Activated CD8-positive, alpha-beta memory T cell treated with anti-CD3 and anti-CD28 coated beads for 1 hour (primary cell): ENCODE data around the gene FEN1.
A peak's percentile ranks its signal among the peaks of the same experiment; 100 is the strongest.

Source experiments
- DNase-seq, 2 donors: peaks; one replicate each; pipeline ENCODE4 v3.0.0-alpha.2; 2020; ENCODE audit warnings: low read depth in 1 of 2; ENCODE audit errors: extremely low read depth in 1 of 2

The FEN1 gene, protein sequence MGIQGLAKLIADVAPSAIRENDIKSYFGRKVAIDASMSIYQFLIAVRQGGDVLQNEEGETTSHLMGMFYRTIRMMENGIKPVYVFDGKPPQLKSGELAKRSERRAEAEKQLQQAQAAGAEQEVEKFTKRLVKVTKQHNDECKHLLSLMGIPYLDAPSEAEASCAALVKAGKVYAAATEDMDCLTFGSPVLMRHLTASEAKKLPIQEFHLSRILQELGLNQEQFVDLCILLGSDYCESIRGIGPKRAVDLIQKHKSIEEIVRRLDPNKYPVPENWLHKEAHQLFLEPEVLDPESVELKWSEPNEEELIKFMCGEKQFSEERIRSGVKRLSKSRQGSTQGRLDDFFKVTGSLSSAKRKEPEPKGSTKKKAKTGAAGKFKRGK

DNA sequence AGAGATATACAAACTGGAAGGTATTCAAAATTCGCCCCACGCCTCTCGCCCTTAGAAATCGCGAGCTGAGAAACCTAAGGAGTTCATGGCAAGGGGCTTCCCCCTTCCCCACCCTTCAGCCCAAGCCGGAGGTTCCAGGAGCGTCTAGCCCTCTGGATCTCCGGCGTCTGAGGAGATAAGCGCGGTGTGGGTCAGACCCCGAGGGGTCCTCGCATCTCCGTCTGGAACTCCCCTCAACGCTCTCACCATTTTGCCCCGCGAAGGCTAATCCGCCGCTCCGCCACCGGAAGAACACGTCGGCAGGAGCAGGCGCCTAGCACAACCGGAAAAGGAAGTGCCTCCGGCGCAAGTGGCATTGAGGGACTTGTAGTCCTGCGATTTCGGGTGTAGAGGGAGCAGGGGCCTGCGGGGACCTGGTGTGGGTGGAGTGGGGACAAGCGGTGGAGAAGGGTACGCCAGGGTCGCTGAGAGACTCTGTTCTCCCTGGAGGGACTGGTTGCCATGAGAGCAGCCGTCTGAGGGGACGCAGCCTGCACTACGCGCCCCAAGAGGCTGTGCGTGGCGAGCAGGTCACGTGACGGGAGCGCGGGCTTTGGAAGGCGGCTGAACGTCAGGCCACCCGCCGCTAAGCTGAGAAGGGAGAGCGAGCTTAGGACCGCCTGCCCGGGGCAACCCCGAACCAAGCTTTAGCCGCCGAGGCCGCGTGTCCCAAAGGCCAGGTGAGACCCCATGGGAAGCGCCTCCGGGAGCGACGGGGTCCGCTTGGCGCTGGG is at the start of gene FEN1, which contains the start of gene TMEM258:
FEN1 (plus strand) TSS at position 602 of the 773 bp plus-strand sequence. CDS start 2,451 bp downstream, outside the sequence.
TMEM258 (minus strand) TSS at position 290 of the 773 bp plus-strand sequence; CDS start at position 249, 41 bp downstream.
- peak; percentile 59 to 80 for DNase-seq

DNA sequence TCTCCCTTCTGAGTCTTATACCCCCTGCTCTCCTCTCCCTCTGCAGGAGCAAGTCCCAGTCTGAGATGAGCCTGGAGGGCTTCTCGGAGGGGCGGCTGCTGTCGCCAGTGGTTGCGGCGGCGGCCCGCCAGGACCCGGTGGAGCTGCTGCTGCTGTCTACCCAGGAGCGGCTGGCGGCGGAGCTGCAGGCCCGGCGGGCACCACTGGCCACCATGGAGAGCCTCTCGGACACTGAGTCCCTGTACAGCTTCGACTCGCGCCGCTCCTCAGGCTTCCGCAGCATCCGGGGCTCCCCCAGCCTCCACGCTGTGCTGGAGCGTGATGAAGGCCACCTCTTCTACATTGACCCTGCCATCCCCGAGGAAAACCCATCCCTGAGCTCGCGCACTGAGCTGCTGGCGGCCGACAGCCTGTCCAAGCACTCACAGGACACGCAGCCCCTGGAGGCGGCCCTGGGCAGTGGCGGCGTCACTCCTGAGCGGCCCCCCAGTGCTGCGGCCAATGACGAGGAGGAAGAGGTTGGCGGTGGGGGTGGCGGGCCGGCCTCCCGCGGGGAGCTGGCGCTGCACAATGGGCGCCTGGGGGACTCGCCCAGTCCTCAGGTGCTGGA is 49.1 kb upstream of the FEN1 start:
- DNase-seq = no peak

DNA sequence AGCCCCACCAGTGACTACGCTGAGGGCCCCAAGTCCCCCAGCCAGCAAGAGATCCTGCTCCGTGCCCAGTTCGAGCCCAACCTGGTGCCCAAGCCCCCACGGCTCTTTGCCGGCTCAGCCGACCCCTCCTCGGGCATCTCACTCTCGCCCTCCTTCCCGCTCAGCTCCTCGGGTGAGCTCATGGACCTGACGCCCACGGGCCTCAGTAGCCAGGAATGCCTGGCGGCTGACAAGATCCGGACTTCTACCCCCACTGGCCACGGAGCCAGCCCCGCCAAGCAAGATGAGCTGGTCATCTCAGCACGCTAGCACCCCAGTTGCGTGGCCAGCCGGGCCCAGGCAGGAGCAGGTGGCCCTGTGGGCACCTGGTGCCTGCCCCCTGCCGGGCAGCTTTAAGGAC is 48.5 kb upstream of the FEN1 start:
- DNase-seq = no peak

DNA sequence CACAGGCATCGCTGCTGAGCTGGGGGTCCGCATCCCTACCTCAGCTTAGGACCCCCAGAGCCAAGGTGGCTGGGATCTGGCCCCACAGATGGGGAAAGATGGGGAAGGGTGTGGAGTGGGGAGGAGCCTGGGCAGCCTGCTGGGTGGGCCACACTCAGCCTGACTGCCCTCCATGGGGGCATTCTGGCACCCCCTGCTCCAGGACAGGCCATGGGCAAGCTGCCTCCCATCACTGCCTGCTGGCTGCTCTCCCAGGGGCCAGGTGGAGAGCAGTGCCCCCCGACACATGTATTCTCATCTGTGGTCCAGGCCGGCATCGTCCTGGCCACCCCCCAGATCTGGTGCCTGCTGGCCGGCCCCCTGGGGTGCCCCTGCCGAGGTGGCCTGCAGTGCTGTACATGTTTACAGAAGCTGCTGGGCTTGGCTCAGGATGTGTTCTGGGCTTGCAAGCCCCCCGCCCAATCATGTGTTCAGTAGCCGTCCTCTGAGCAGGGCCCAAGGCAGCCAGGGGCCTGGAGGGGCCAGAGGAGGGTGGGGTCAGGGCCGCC is 48.0 kb upstream of the FEN1 start:
- DNase-seq = no peak

DNA sequence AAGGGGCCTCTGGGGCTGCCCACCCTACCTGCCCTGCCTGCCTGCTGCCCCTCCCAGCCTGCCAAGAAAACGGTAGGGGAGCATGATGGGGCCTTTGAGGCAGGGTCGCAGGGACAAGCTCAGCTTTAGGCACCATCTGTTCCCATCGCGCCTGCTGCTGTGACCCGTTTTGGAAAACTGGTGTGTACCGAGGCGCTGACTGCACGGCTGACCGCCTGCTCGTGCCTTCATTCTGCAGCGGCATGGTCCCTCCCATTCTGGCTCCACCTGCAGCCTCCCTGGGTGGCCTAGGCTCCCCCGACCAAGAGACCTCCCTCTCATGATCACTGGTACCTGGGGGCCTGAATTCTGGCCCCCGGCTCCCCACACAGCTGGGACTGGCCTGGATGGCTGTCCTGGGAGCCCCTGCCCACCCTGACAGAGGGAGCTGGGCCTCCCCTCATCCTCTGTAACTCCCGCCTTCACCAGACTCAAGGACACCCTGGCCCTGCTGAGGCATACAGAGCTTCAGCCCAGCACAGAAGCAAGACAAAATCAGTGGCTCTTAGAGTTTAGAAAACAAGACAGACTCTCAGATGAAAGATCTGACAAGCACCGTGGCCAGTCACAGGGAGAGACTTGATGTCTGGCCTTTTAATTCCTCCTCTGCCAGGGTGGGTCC is 46.8 kb upstream of the FEN1 start:
- DNase-seq = no peak

DNA sequence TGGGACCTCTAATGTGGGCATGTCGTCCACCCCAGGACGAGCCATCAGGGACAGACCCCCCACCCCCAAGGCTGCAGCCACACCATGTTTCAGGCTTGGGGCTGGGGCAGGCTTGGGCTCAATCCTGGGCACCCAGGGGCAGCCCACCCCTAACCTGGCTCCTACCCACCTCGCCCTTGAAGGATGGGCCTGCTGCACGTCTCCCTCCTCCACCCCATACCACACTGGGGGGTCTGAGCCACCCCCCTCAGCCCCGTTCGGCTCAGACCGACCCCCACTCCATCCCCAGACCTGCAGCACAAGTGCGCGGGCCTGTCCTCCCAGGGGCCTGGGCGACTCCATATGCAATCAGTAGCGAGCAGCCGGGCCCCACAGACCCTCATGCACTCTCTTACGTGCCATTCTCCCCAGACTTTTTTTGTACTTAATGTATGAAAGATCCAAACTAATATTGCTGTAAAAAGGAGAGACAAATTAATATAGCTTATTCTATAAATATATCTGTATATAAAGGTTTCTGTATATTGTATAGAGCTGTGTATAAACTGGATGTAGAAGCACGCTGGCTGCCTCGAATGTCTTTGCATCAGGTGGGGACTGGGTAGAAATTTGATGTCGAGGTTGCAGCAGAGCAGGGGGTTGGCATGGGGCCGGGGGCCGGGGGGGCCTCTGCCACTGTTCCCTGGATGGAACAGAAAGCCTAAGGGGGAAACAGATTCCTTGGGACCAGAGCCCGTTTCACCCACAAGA is 46.1 kb upstream of the FEN1 start:
- no peak for DNase-seq

DNA sequence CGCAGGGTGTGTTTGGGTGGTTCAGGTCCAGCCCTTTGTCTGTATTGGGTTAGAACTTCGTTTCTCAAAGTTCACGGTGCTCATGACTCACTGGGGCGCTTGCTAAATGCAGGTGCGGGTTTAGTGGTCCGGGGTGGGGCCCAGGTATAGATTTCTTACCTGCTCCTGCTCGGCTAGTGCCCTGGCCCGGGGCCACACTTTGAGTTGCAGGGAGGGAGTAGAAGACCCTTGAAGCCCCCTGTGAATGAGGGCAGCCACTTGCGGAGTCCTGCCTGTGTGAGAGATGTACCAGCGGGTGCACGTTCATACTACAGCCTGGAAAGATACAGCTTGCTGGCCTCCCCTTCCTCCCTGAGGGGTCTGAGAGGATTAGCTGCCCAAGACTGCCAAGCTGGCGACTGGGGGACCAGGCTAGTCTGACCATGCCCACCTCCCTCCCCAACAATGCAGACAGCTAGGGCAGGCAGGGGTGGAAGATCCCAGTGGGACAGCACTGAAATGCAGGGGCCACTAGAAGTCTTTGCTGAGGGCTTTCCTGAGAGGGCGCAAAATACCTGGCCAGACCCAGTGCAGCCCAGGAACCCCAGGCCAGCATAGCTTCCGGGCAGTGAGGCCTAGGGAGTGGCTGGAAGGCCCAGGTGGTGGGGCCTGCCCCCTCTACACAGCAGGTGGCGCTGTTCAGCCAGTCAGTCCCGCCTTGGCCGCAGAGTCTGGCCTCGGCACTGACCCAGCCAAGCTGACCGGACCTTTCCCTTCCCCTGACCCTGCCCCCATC is 45.3 kb upstream of the FEN1 start:
- peak in 1 of 2 donors; percentile 14 for DNase-seq

DNA sequence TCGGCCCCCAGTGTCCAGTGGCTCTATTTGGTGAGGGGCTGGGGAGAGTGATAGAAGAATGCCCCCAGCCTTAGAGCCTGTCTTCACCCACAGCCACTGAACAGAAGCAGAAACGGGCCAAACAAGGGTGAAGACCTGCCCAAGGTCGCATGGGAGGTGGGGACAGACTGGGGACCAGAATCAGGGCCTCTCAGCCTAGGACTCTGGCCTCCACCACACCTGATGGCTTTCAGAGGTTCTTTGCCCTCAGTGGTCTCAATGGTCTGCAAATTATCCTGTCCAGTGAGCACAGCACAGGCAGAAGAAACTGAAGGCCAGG is 44.8 kb upstream of the FEN1 start:
- no peak for DNase-seq

DNA sequence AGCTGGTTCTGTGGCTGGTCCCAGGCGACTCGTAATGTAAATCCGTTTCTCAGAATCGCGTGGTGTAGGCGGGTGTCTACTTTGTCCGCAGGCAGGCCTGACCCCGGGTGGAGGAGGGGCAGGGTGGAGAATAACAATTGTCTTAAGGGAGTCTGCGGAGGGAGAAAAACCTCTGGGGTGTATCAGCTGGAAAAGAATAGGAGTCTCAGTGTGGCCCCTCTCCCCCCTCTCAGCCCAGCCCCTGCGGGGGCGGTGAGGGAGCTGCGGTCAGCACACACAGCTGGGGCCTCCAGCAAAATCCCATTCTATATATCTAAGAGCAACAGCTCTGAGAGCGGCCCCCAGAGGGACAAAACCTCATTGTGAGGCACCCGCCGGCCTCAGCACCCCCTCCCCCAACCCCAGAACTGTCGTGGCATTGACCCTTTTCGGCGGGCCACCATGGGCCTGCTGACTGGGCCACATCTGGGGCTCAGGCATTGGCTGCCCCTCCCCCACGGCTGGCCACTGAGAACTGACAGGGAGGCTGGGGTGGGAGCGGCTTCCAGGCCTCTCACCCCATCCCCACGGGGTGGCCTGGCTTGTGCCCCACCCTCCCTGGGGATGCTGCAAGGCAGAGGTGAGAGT is 43.0 kb upstream of the FEN1 start:
- DNase-seq = no peak

DNA sequence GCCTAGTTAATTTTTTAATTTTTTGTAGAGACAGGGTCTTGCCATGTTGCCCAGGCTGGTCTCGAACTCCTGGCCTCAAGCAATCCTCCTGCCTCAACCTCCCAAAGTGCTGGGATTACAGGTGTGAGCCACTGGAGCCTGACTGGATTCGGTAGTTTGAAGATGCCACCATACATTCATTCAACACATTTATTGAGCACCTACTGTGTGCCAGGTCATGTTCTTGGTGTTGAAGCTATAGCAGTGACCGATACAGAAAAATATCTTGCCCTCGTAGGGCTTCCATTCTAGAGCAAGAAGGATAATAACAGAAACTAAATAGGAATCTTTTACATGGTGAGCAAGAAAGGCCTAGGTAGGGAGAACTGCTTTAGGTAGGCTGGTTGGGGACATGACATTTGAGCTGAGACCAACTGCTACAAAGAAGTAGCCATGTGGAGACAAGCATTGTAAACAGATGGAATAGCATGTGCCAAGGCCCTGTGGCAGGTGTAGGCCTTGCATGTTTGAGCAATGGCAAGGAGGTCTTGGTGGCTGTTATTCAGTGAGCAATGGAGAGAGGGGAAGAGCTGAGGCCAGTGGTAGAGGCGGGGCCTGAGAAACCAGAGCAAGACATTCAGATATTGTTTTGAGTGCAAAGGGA is 42.0 kb upstream of the FEN1 start:
- DNase-seq = no peak

DNA sequence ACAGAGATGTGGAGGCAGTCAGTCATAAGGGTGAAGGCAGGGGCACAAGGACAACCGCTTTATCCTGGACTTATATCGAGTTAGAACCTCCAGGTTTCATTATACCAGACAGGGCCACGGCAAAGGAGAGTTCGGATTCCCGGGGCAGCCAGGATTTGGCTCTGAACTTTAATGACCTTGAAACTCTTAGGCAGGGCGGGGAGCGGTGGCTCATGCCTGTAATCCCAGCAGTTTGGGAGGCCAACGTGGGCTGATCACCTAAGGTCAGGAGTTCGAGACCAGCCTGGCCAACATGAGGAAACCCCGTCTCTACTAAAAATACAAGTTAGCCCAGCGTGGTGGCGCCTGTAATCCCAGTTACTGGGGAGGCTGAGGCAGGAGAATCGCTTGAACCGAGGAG is 41.3 kb upstream of the FEN1 start:
- no peak for DNase-seq

DNA sequence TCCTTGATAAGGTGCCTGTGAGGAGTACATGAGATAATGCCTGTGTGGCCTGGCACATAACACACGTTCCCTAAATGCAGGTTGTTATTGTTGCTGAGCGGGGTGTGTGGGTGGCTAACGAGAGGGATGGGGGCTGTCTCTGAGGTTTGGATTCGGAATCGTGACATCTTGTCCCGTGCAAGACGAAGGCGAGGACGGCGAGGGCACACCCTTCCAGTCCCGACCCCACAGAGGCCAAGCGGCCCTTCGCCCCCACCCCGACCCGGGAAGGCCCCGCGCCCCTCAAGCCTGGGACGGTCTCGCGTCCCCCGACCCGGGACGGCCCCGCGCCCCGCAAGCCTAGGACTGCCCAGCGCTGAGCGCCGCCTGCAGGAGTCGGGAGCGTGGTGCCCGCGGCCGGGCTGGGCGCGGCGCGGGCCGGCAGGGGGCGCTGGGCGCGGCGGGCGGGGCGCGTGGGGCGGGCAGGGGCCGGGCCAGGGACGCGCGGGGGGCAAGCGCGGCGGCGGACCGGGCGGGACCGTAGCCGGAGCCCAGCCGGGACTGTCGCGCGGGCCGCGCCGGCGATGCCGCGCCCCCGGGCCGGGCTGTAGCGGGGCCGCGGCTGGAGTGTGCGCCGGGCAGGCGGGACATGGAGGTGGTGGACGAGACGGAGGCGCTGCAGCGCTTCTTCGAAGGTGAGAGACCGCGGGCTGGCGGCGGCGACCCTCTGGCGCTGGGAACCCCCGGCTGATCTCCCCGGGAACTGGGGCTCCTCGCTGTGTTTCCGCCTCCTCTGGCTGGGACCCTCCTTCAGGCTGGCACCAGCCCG is 40.4 kb upstream of the FEN1 start, which contains the start of gene MYRF:
MYRF (plus strand) TSS at position 520 of the 808 bp plus-strand sequence; CDS start at position 629, 109 bp downstream.
- peak in 1 of 2 donors; percentile 48 for DNase-seq

DNA sequence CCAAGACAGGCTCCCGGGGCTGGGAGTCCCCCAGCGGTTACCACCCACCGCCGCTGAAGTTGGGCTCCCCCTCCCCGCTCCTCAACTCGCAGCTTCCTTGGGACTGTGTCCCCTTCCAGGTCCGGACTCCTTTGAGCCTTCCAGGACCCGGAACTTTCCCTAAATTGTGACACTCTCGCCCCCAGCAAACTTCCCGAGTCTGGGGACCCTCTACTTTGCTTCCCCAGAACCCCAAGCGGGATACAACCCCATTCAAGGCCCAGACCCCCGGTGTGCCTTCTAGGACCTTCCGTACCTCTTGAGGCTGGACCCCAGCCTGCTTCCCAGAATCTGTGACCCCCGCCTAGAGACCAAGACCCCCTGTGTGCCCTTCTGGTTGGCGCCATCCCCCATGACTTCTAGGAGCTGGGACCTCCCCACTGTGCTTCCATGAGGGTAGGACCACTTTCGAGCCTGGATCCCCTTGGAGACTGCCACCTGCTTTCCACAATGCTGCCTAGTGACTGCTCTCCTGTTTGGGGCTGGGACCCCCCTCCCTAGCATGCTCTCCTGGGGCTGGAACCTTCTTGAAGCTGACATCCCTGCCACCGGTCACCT is 39.7 kb upstream of the FEN1 start:
- DNase-seq = no peak

DNA sequence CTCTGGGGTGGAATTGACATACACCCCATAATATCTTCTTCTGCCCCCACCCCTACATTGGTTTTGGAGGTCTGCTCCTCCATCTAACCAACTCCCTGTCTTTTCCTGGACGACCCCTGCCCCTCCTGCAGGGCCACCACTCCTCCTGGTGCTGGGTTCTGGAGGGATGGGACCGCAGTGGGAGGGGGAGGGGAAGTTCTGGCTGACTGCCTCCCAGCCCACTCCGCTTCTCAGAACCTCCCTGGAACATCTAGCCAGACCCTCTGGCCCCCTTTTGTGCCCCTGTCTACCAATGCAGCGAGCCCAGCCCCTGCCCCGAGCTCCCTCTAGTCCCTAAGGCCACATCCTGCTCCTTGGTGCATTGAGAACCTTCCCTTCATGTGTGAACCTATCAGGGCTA is 39.0 kb upstream of the FEN1 start:
- DNase-seq = no peak

DNA sequence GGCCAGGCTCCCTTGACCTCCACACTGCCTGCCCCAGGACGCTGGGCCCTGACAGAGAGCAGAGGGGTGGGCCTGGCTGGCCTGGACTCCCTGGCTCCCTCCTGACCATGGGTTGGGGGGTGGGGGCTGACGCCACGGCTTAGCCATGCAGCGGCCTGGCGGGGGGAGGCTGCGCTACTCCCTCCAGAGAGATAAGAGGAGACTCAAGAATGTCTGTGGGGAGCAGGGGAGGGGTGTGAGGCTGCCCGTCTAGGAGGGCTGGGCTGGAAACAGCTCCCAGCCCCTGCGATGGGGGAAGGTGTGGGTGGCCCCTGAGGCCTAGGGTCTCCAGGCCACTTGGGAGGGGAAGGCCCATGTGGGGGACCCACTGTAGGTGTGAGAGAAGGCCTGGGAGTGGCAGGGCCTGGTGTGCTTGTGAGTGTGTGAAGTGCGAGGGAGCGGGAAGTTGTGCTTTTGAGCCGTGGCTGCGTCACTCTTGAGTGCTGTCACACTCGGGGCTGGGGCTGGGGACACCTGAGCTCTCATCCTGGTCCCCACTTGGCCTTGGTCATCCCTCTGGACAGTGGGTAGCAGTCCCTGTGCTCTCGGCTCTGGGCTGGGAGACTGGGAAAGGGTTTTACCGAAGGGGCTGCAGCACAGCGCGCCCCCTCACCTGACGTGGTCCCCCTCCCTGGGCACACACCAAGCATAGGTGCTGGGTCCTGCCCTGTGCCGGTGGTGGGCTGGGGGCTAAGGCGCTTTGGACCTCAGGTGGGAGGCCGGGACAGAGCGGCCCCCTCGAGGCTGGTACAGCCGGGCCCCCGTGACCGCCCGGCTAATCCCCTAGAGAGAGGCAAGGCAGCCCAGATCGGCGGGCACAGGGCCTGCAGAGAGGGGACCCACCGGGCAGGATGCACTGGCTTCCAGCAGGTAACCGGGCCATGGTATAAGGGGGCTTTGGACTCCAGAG is 37.9 kb upstream of the FEN1 start:
- no peak for DNase-seq

DNA sequence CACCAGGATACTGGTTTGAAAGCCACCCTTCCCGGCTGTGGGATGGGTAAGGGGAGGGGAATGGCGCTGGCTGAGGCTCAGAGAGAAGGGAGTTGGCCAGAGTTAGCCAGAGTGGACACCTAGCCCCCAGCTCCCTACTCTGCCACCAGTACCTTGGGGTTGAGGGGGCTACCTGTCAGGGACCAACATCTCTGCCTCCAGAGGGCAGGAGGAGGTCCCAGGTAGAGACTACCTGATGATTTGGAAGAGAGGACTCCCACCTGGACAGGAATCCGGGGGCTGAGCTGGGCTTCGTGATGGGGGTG is 36.6 kb upstream of the FEN1 start:
- DNase-seq = no peak
